Nucleus accumbens (tissue), 56 donors: ENCODE results near the gene UBE2Z.
A peak's percentile ranks its signal among the peaks of the same experiment; 100 is the strongest.
"Not testable (repeated sequence)": the region's sequence is repeated elsewhere in the genome, so short reads cannot be mapped to it uniquely, and the experiment has no call there.

Experiments used
- DNase-seq, 56 donors: peaks; one replicate each; lab custom pipeline; 2025; lab: John Stamatoyannopoulos, UW

The UBE2Z gene

DNA sequence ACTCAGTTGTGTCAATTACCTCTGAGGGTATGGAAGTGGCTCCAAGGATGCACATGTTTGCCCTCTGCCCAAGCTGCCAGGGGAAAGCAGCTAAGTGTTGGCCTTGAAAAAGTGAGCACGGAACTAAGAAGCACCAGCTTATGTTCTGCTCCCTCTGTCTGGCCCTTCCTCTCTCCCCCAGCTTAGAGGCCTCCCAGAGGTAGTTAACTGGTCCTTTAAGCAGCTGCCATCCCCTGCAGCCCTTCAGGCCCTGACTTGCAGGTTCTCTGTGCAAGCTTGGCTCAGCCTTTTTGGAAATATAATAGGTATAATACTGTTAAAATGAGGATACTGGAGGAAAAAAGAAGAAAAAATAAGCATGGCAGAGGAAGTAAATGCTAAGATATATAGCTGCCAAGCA lies 7.0 kb upstream of the UBE2Z start:
- DNase-seq: no peak

DNA sequence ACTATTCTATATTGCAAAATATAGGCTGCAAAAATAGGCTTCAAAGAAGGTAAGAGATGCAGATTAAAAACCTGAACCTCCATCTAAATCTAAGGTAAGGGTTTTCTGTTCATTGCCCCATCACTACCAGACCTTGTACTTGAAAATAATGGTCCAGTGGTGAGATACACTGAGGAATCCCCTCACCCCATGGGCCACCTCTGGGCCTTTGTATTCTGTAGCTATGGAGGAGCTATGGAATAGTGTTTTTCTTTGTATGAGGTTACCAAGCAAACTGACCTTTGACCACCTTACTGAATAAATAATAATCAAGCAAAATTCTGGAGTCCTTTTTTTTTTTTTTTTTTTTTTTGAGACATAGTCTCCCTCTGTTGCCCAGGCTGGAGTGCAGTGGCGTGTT lies 4.8 kb upstream of the UBE2Z start:
- DNase-seq: no peak

DNA sequence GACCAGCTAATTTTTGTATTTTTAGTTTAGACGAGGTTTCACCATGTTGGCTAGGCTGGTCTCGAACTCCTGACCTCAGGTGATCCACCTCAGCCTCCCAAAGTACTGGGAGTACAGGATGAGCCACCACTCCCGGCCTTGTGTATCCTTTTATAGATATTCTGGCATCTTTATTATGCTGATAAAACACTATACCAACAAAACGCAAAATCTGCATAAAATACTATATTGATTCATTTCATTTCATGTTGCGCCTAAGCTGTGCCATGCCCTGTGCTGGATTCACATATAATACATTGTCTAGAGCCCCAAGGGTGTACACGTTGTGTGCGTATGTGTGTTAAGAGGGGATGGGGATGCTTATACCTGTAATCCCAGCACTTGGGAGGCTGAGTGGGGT lies 3.8 kb upstream of the UBE2Z start:
- no peak for DNase-seq

DNA sequence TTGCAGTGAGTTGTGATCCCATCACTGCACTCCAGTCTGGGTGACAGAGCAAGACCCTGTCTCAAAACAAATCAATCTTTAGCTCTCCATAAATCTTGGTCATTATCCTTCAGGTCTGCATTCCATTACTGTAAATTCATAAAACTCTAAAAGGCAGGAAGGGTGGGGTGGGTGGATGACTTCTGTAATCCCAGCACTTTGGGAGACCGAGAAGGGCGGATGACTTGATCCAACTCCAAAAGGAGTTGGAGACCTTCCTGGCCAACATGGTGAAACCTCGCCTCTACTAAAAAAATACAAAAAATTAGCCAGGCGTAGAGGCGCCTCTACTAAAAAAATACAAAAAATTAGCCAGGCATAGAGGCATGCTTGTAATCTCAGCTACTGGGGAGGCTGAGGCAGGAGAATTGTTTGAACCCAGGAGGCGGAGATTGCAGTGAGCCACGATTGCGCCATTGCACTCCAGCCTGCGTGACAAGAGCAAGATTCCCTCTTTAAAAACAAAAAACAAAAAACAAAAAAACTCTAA lies 2.2 kb upstream of the UBE2Z start:
- no peak for DNase-seq

DNA sequence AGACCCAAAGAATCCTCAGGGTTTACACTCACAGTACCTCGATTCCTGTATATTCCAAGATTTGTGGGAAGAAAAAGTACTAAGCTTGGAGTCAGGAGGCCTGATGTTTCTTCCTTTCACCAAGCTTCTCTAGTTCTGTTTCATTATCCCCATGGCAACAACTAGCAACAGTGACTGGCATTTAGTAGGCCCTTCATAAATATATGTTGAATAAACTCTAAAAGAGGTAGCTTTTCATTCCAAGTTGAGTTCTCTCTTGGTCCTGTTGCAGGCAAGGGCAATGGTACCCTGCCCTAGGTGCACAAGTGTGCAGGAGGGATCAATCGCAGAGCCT lies 527 bp upstream of the UBE2Z start:
- DNase-seq: no peak

DNA sequence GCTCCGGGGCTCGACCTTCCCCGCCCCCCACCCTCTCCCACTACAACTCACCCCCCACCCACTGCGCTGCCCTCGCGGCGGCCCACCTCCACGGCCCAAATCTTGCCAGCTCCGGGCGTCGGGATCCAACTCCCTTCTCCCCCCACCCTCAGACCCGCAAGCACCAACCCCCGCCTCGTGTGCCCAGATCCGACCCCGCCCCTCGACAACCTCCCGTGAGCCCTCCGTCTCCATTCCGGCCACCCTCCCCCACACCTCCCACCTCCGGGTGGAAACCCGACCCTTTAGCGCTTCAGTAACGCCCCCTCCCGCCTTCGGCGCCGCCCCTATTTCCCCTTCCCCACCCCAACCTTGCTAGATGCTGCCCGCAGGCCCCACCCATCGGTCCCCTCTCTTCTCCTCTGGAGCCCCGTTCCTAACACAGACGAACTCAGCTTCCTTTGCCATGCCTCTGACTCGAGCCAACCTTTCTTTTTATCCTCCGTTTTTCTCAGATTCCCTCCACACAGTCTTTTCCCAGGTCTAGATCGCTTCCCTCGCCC lies 717 bp downstream of the UBE2Z start:
- DNase-seq: peak in 46 of 56 donors; percentile 3 to 81 (median 37)

DNA sequence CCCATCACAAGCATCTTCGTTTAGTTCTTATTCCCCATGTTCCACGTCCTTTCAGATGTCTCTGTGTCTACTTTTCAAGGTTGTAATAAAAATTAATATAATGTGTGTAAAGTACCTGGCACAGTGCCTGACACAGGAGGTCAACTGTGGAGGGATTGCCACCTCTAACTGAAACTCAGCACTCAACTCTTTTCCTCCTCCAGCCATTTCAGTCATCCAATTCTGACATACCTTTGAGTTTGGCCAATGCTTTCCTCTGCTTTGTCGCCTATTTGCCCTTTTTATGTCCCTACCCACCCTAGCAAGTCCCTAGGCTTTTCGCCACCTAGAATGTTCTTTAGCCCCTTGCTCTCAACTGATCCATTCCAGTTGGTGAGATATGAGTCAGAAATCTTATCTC lies 1.6 kb downstream of the UBE2Z start:
- DNase-seq: no peak

DNA sequence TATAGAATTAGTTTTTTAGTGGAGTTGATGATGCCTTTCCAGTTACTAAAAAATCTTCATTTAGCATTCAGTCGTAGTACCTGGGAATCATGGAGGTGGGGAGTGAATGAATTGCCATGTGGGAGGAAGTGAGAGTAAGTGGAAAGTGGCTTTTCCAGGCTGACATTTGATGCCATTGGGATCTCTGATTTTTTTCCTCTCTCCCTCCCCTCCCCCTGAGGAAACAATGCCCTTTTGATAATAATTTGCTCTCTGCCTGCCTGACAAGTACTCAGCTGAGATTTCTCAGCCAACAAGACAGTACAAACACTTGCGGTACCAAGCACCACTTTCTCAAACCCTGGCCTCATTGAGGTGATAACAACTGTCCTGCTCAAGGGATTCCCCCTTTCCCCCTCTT lies 2.2 kb downstream of the UBE2Z start:
- DNase-seq: peak in 30 of 56 donors; percentile 3 to 48 (median 19)

DNA sequence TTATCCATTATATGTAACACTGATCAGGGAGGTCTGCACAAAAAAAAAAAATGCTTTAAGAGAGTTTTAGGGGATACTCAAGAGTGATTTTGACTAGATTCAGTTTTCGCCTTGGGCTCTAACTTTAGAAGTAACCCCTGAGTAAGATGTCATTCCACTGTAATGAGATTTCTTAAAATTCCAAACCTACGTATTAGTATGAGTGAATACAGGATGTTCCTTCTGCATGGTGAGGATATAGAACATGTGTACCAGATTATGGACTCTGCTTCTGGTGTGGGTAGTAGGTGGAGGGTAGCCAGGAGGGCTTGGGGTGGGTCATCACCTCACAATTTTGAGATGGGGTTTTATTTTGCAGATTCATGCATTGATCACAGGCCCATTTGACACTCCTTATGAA lies 4.3 kb downstream of the UBE2Z start:
- no peak for DNase-seq

DNA sequence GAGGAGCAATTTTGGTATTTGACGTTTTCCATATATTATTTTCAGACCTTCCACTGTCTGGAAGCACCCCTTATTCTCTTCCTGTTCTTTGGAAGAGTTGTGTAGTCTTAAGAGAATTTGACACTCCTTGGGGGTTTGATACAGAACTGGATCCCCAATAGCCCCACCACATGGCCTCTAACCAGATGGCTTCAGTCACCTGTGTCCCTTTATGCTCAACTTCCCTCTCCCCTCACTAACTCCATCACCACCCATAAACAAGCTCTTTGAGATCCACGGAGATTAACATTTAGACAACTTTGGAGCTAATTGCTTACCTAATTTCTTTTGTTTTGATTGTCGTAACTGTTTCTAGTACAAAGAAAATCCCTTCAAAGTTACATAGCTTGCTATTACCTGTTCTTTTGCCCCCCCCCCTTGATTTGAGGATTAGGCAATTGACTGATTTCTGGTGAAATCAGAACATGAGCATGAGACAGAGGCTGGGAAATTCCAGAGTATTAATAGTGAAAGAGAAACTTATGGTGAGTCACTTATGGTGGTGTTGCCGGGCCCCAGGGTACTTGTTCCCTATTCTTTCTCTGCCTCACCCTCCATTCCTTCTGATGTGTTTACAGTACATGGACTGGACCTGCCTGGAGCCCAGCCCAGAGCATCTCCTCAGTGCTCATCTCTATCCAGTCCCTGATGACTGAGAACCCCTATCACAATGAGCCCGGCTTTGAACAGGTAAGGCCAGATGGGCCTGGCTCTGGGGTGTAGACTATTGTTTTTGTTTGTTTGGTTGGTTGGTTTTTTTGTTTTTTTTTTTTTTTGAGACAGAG lies 7.5 kb downstream of the UBE2Z start:
- peak in 1 of 56 donors; percentile 11 for DNase-seq

DNA sequence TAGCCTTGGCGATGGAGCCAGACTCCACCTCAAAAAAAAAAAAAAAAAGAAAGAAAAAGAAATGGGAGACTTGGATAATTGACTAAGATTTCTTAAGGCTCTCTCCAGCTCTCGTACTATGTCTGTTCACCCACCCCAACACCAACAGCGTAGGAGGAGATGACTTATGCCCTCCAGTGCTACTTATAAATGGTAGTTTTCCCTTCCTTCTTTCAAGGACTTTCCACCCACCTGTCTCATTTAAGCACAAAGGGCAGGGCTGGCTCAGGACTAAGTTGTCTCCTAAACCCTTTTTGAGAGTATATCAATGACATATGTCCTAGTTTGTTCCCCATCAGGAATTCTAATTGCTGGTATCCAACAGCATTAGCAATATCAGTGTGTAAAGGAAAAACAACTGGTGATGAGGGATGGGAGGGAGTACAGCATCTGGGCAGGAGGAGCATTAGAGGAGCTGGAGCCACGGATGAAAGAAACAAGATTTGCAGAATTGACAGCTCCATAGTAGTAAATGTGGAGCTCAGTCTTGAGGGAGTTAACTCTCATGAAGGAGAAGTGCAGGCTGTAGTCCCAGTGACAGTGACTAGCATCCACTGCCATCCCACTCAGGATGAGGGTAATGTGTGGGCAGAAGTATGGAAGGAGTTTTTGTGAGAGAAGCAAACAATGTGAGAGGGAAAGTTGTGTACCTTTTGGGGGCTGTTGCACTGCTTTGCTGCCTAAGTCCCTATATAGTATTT lies 17.2 kb downstream of the UBE2Z start:
- no peak for DNase-seq

DNA sequence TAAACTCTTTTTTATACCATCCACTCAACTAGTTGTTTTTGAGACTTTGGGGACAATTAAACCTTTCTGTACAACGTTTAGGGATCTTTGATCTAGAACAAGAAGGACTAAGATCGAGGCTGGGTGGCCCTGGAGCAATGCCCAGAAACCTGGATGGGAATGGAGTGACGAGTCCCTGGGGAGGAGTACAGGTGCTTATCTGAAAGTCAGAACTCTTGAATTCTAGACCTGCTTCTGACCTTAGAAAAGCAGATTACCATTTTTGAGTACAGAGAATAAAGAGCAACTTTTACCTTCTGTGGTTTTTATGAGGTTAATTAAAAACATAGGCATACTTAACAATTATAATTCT lies 17.8 kb downstream of the UBE2Z start:
- no peak for DNase-seq

DNA sequence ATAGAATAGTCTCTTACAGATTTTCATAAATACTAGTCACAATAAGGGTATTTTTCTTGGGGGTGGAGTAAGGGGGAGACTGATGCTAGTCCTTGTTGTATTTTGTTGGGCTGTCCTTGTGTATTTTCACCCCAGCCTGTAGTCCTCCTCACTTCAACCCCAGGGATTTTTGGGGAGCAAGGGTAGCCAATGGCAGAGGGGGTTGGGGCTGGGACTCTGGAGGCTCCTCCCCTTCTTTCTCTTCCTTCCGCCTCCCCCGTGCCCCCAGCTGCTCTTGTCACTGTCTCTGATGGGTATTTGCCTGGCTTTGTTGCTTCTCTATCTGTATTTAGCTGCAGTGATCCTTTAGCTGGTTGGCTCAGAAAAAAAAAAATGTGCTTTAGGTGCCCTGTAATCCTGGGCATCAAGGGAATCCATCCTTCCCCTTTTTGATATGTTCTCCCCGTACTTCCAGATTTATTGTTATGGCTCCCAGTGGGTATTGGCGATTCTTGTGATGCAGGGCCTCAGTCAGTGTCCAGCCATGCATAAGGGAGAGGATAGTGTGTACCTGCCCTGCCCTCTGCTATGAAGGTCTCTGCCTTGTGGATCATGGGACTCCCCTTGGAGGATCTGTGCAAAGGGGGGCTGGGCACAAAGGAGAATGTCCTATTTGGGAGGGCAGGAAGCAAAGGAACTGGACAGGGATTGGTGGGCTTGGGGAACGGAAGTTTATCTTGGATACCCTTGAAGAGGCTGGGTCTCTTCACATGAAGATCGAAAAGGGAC lies 20.0 kb downstream of the UBE2Z start:
- DNase-seq: no peak

DNA sequence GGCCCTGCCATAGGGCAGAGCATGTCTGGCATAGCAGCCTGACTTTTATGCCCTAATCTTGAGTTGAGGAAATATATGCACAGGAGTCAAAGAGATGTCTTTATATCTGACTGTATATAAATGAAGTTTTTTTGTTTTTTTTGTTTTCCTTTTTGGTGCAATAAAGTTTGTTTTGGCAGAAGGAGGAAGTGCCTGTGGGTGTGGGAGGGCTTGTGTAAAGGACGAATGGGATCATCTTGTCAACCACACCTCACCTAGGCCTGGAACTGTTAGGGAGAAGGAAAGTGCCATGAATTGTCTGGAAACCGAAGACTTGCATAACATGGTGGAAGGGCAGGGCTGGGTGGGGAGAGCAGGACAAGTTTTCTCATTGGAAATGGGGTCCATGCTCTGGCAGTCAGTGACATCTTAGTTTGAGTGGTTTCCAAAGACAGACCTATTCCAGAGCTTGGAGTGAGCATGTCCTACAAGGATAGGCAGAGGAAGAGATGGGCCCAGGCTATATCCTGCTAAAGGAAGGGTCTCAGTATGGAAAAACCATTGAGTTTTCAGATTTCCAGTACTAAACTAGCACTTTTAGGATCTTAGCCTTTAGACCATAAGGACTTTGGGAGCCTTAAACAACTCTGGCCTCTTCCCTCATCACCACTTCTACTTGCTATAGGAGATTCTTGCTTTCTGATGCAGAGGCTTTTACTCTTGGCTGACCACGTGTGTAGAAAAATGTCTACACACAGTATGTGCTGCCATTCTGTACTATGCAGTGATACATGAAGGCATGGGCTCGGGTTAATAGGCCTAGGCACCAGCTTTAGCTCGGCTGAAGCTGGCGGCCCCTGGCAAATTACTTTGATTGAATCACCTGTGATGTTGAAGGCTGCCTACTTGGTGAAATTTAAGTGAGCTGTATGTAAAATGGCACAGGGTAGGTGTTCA lies 20.9 kb downstream of the UBE2Z start:
- no peak for DNase-seq

DNA sequence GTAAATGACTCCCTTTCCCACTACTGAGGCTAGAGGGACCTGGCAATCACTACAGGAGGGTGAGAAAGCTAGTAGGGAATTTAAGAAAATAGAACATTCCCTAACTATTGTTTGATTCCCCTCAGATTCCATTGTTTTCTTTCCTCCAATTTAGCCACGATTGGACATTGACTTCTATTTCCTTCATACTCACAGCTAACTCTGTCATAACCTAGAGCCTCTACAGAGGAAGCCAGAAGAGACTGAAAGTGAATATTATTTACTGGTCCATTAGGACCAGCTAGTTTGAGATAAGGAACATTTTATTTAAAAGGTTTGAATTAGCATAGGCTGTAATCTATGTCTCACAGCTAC lies 21.6 kb downstream of the UBE2Z start:
- DNase-seq: no peak

DNA sequence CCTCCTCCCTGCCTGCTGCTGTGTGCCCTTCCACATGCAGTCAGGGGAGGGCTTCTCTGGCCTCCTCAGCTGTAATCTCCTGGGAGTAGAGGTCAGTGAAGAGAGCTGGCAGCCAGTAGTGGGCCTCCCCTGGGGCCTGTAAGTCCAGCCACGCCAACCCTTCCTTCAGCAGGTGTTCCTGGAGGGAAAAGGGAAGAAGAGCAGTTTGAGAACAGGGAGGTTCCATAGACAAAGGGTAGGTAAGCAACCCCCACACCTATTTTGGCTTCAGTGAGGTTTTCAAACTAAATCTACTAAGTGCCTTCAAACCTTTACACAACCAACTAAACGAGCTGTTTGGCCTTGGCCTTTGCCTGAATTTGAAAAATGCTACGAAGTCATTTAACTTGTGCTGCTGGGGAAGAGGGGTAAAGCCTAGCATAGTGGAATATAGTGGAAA lies 22.2 kb downstream of the UBE2Z start:
- DNase-seq: no peak

DNA sequence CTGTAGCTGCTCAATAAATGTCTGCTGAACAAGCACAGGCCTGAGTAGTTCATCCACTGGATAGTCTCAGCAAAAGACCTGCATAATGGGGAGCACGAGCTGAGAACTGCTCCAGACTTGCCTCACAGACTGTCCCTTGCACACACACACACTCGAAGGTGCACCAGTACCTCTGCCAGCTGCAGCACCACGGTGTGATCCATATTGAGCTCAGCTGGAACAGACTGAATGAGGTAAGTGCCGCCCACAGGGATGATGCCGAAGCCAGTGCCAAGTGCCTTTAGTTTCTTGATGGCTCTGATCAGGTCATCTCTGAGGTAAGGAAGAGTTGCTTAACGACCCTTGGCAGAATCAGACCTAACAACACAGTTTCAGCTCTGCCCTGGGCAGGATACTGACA lies 24.8 kb downstream of the UBE2Z start:
- no peak for DNase-seq

DNA sequence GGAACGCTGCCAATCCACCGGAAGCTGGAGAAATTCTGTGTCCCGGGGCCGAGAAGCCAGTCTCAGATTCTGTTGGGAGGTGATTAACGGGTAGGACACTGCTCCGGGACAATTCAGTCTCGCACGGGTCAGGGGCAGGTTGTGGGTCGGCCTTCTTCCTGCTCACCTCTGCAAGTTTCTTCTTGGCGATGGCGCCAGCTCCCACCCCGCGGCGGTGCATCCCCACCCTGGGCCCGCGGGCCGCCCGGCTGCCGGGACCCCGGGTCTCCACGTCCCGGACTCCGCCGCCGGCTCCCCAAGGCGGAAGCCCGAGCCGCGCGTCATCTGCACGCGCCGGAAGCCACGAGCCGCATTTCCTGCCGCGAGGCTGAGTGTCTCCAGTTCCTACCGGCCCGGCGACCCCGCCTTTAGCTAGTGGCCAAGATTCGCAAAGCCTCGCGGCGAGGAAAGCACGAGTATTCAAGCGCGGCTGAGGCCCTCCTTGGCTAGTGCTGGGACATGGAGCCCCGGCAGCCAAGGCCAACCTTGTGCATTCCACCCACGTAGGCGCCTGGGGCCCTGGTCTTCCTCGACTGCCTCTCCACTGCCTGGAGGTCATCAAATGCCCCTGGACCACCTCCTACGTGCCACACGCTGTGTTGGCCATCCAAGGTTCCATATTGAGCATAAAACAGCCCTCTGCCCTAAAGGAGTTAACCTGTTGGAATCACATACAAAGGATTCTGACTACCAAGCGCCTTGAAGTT lies 36.5 kb downstream of the UBE2Z start, which contains the start of gene SNF8:
Gene SNF8, minus strand, starts transcription at position 328 of the 746 bp plus-strand sequence. Its CDS starts 108 bp downstream, at position 220.
- DNase-seq: peak; percentile 29 to 94 (median 82)

DNA sequence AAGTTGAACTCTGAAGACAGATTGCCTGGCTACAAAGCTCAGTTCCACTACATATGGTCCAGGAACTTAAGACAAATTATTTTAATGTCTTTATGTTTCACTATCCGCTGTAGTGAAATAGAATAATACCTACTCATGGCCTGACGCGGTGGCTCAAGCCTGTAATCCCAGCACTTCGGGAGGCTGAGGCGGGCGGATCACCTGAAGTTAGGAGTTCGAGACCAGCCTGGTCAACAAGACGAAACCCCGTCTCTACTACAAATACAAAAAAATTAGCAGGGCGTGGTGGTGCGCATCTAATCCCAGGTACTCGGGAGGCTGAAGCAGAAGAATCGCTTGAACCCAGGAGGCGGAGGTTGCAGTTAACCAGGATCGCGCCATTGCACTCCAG lies 37.0 kb downstream of the UBE2Z start:
- DNase-seq: not testable (repeated sequence)
